BE2C (cell line): ENCODE measurements around the gene PTPRG.

Experiments
- DNase-seq: peaks from one replicate; pipeline ENCODE4 v3.0.0-alpha.2; 2020
- H3K27me3 ChIP-seq: fragments of 250-450 bp; sonication (Bioruptor Pico); 2 replicates; pipeline ENCODE4 v1.5.1; 2020; ENCODE audit warnings: mild to moderate bottlenecking
- H3K36me3 ChIP-seq: fragments of 250-450 bp; sonication (Bioruptor Pico); 2 replicates; pipeline ENCODE4 v1.5.1; 2020; ENCODE audit warnings: mild to moderate bottlenecking
- H3K4me1 ChIP-seq: fragments of 250-450 bp; sonication (Bioruptor Pico); 2 replicates; pipeline ENCODE4 v1.5.1; 2020
- H3K4me3 ChIP-seq: 2 replicates; pipeline ENCODE4 v1.5.1; 2011; ENCODE audit warnings: low read depth, low read length
- H3K9me3 ChIP-seq: fragments of 250-450 bp; sonication (Bioruptor Pico); 2 replicates; pipeline ENCODE4 v1.5.1; 2020
- CTCF ChIP-seq: IDR thresholded peaks from 2 replicates; pipeline ENCODE4 v1.5.1; 2012; ENCODE audit warnings: mild to moderate bottlenecking, low read depth, low read length

Gene PTPRG

GRCh38 chr3:62208385-62208784, 647.0 kb downstream of the PTPRG start:
- no peak overlapping the region for H3K4me3 ChIP-seq
- no peak for DNase-seq
- H3K4me1 ChIP-seq: peaks cover 11% of the 10 kb centered on the region
- no peaks in the 10 kb centered on the region for H3K27me3 ChIP-seq
- no peaks in the 10 kb centered on the region for H3K9me3 ChIP-seq
- H3K36me3 ChIP-seq: no peaks in the 10 kb centered on the region
- TF ChIP-seq CTCF: no peak

GRCh38 chr3:62209101-62209500, 647.7 kb downstream of the PTPRG start:
- H3K27me3 ChIP-seq: no peaks in the 10 kb centered on the region
- no peak overlapping the region for H3K4me3 ChIP-seq
- no peak for TF ChIP-seq CTCF
- no peaks in the 10 kb centered on the region for H3K36me3 ChIP-seq
- H3K9me3 ChIP-seq: no peaks in the 10 kb centered on the region
- no peak for DNase-seq
- peaks cover 11% of the 10 kb centered on the region for H3K4me1 ChIP-seq

GRCh38 chr3:62210011-62210410, 648.6 kb downstream of the PTPRG start:
- Histone ChIP-seq H3K9me3 (no peaks in the 10 kb centered on the region), H3K4me1 (peaks cover 11% of the 10 kb centered on the region), H3K27me3 (no peaks in the 10 kb centered on the region), H3K36me3 (no peaks in the 10 kb centered on the region), H3K4me3 (no peak overlapping the region)
- TF ChIP-seq CTCF: no peak
- no peak for DNase-seq

DNA sequence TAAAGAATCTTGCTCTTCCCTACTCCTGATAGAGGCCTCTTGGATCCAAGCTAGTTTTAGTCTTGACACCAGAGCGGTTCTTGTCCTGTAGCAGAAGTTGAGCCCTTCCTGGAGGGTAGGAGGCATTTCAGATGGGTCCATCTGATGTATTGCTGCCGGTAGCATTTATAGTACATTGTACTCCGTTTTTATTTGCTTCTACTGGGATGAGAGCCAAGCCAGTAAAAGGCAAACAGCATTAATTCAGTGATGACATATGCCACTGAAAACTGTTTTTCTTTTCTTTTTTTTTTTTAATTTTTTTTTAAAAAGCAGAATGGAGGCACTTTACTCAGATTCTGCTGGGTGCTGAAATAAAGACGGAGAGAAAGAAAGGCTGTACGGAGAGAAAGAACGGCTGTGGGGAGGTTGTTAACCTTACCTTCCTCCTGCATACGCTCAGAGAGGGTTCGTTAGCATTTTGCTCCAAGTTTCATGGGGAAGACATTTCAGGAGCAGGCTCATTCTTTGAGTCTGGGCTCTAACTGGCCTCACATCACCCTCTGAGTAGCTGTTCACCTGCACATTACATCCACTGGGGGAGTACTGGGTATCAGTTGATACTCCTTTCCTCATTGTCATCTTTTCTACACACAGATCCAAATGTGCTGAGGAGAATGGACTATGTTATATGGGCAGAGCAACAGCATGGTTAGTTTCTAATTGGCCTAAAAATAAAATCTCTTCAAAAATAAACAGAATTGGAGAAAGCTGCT, 650.5 kb downstream of the PTPRG start:
- Histone ChIP-seq H3K27me3 (no peaks in the 10 kb centered on the region), H3K9me3 (no peaks in the 10 kb centered on the region), H3K4me1 (peaks cover 11% of the 10 kb centered on the region), H3K4me3 (no peak overlapping the region), H3K36me3 (no peaks in the 10 kb centered on the region)
- no peak for TF ChIP-seq CTCF
- DNase-seq: no peak

DNA sequence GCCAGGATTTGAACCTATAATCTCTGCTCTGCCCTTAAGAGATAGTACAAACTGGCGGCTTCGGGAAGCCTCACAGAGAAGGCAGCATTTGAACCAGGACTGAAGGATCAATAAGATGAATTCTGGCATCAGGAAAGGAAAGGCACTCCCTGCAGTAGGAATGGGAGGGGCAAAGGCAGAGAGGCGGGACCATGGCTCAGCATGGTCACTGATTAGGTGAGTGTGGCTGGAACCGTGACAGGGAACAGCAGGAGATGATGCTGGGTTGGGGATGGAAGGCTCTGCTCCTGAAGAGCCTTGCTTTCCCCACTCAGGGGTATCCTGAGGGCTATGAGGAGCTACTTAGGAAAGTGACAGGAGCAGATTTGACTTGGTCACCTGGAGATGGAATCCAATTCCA, 653.5 kb downstream of the PTPRG start:
- Histone ChIP-seq H3K27me3 (no peaks in the 10 kb centered on the region), H3K9me3 (no peaks in the 10 kb centered on the region), H3K4me1 (peaks cover 7% of the 10 kb centered on the region), H3K36me3 (no peaks in the 10 kb centered on the region), H3K4me3 (no peak overlapping the region)
- DNase-seq: no peak
- TF ChIP-seq CTCF: no peak

GRCh38 chr3:62220616-62221015, 659.2 kb downstream of the PTPRG start:
- no peak overlapping the region for H3K4me3 ChIP-seq

More at GRCh38 chr3:62220616-62221015, 659.2 kb downstream of the PTPRG start:
- Histone ChIP-seq H3K36me3 (no peaks in the 10 kb centered on the region; the same call in 1 of the 2 replicates), H3K27me3 (no peaks in the 10 kb centered on the region), H3K9me3 (no peaks in the 10 kb centered on the region), H3K4me1 (no peaks in the 10 kb centered on the region)
- no peak for TF ChIP-seq CTCF
- no peak for DNase-seq
